Stimulated activated CD4-positive, alpha-beta T cell treated with anti-CD3 and anti-CD28 coated beads, Interleukin-4, amount 100 ng/mL, for 24 hours (primary cell): Measurements from ENCODE around the gene PCYT1A.
"Not testable (repeated sequence)": the region's sequence is repeated elsewhere in the genome, so short reads cannot be mapped to it uniquely, and the experiment has no call there.

Experiments
- DNase-seq: peaks from one replicate; pipeline ENCODE4 v3.0.0-alpha.2; 2020

The PCYT1A gene

GRCh38 chr3:196287440-196288140 is at the start of gene PCYT1A:
Gene PCYT1A, minus strand, starts transcription at chr3:196287726. Its CDS starts 17,195 bp downstream, at chr3:196270531.
- DNase-seq, result peak; percentile 80

- DNase-seq, result no peak
Observed at GRCh38 chr3:196336319-196337145, 49.0 kb upstream of the PCYT1A start.

- no peak for DNase-seq
Observed at GRCh38 chr3:196335503-196335948, 48.0 kb upstream of the PCYT1A start.

- DNase-seq, result no peak
Observed at GRCh38 chr3:196334982-196335381, 47.5 kb upstream of the PCYT1A start.

- no peak for DNase-seq
Observed at GRCh38 chr3:196332168-196332567, 44.6 kb upstream of the PCYT1A start.

GRCh38 chr3:196327405-196327804 is 39.9 kb upstream of the PCYT1A start:
- no peak for DNase-seq

- no peak for DNase-seq
Observed at GRCh38 chr3:196326936-196327335, 39.4 kb upstream of the PCYT1A start.

GRCh38 chr3:196323691-196324090 is 36.2 kb upstream of the PCYT1A start:
- no peak for DNase-seq

- no peak for DNase-seq
Observed at GRCh38 chr3:196323016-196323415, 35.5 kb upstream of the PCYT1A start.

- DNase-seq, result no peak
Observed at GRCh38 chr3:196321162-196321561, 33.6 kb upstream of the PCYT1A start.

- no peak for DNase-seq
Observed at GRCh38 chr3:196320137-196320536, 32.6 kb upstream of the PCYT1A start.

GRCh38 chr3:196317687-196318467 is 30.4 kb upstream of the PCYT1A start, which contains the start of gene DYNLT2B:
Gene DYNLT2B, minus strand, starts transcription at chr3:196318240. Its CDS starts 88 bp downstream, at chr3:196318152.
- DNase-seq, result peak; percentile 85

GRCh38 chr3:196316799-196317686 is 29.5 kb upstream of the PCYT1A start:
- not testable (repeated sequence) for DNase-seq

GRCh38 chr3:196315821-196316220 is 28.3 kb upstream of the PCYT1A start:
- DNase-seq, result no peak

GRCh38 chr3:196314597-196314996 is 27.1 kb upstream of the PCYT1A start:
- DNase-seq, result no peak

- DNase-seq, result not testable (repeated sequence)
Observed at GRCh38 chr3:196314086-196314485, 26.6 kb upstream of the PCYT1A start.

GRCh38 chr3:196302960-196303359 is 15.4 kb upstream of the PCYT1A start:
- DNase-seq, result not testable (repeated sequence)

- DNase-seq, result not testable (repeated sequence)
Observed at GRCh38 chr3:196302551-196302950, 15.0 kb upstream of the PCYT1A start.

- DNase-seq, result no peak
Observed at GRCh38 chr3:196298521-196298920, 11.0 kb upstream of the PCYT1A start.

GRCh38 chr3:196292286-196292923 is 4.9 kb upstream of the PCYT1A start:
- DNase-seq, result no peak

GRCh38 chr3:196288141-196288460 is 575 bp upstream of the PCYT1A start:
- DNase-seq, result no peak

- DNase-seq, result peak; percentile 28
Observed at GRCh38 chr3:196287090-196287439, 461 bp downstream of the PCYT1A start.
